Measurements from ENCODE around the gene ZC3H12C.

The ZC3H12C gene

GRCh38 chr11:110086892-110087309, 6.3 kb upstream of the ZC3H12C start:
- no peak overlapping the region for H3K4me3 ChIP-seq (ENCODE audit: insufficient read length, low read depth)
- H3K4me1 ChIP-seq (ENCODE audit: insufficient read depth, insufficient read length) = no peaks in the 10 kb centered on the region
- no peaks in the 10 kb centered on the region for H3K9me3 ChIP-seq (ENCODE audit: insufficient read depth, low read length)
- DNase-seq (ENCODE audit: low read depth, low spot score) = no peak
- H3K36me3 ChIP-seq (ENCODE audit: insufficient read depth, insufficient read length, low read length) = no peaks in the 10 kb centered on the region
- H3K9ac ChIP-seq (ENCODE audit: insufficient read length, low read depth) = no peak overlapping the region
- no peak for TF ChIP-seq ZNF274 (IDR thresholded peaks at IDR 0.05; ENCODE audit: low read depth, low read length)
- no peak for TF ChIP-seq SUZ12 (IDR thresholded peaks at IDR 0.05; ENCODE audit: extremely low read depth, insufficient read depth, insufficient read length)
- no peak for TF ChIP-seq YY1 (IDR thresholded peaks at IDR 0.05; ENCODE audit: insufficient read depth, insufficient read length)
- peaks cover 11% of the 10 kb centered on the region for H3K27me3 ChIP-seq (ENCODE audit: insufficient read depth, insufficient read length)

GRCh38 chr11:110087812-110088534, 5.2 kb upstream of the ZC3H12C start:
- Histone ChIP-seq H3K9me3 (ENCODE audit: insufficient read depth, low read length) (no peaks in the 10 kb centered on the region), H3K36me3 (ENCODE audit: insufficient read depth, insufficient read length, low read length) (no peaks in the 10 kb centered on the region), H3K4me3 (ENCODE audit: insufficient read length, low read depth) (no peak overlapping the region), H3K9ac (ENCODE audit: insufficient read length, low read depth) (no peak overlapping the region), H3K27me3 (ENCODE audit: insufficient read depth, insufficient read length) (peaks cover 12% of the 10 kb centered on the region), H3K4me1 (ENCODE audit: insufficient read depth, insufficient read length) (no peaks in the 10 kb centered on the region)
- no peak for DNase-seq (ENCODE audit: low read depth, low spot score)
- TF ChIP-seq SUZ12 (IDR thresholded peaks at IDR 0.05; ENCODE audit: extremely low read depth, insufficient read depth, insufficient read length) (no peak), YY1 (IDR thresholded peaks at IDR 0.05; ENCODE audit: insufficient read depth, insufficient read length) (no peak), ZNF274 (IDR thresholded peaks at IDR 0.05; ENCODE audit: low read depth, low read length) (no peak)

- DNase-seq (ENCODE audit: low read depth, low spot score) = no peak
- TF ChIP-seq ZNF274 (IDR thresholded peaks at IDR 0.05; ENCODE audit: low read depth, low read length) = no peak
- TF ChIP-seq SUZ12 (IDR thresholded peaks at IDR 0.05; ENCODE audit: extremely low read depth, insufficient read depth, insufficient read length) = no peak
- TF ChIP-seq YY1 (IDR thresholded peaks at IDR 0.05; ENCODE audit: insufficient read depth, insufficient read length) = no peak
- Histone ChIP-seq H3K9ac (ENCODE audit: insufficient read length, low read depth) (no peak overlapping the region), H3K4me3 (ENCODE audit: insufficient read length, low read depth) (no peak overlapping the region), H3K4me1 (ENCODE audit: insufficient read depth, insufficient read length) (no peaks in the 10 kb centered on the region), H3K9me3 (ENCODE audit: insufficient read depth, low read length) (no peaks in the 10 kb centered on the region), H3K27me3 (ENCODE audit: insufficient read depth, insufficient read length) (peaks cover 12% of the 10 kb centered on the region), H3K36me3 (ENCODE audit: insufficient read depth, insufficient read length, low read length) (no peaks in the 10 kb centered on the region)
Measured at GRCh38 chr11:110088535-110089344, 4.5 kb upstream of the ZC3H12C start.

GRCh38 chr11:110089617-110090282, 3.4 kb upstream of the ZC3H12C start:
- no peak overlapping the region for H3K4me3 ChIP-seq (ENCODE audit: insufficient read length, low read depth)

GRCh38 chr11:110090466-110091026, 2.6 kb upstream of the ZC3H12C start:
- Histone ChIP-seq H3K9ac (ENCODE audit: insufficient read length, low read depth) (no peak overlapping the region), H3K36me3 (ENCODE audit: insufficient read depth, insufficient read length, low read length) (no peaks in the 10 kb centered on the region), H3K27me3 (ENCODE audit: insufficient read depth, insufficient read length) (peaks cover 18% of the 10 kb centered on the region), H3K4me3 (ENCODE audit: insufficient read length, low read depth) (no peak overlapping the region), H3K9me3 (ENCODE audit: insufficient read depth, low read length) (no peaks in the 10 kb centered on the region), H3K4me1 (ENCODE audit: insufficient read depth, insufficient read length) (no peaks in the 10 kb centered on the region)
- no peak for DNase-seq (ENCODE audit: low read depth, low spot score)
- TF ChIP-seq SUZ12 (IDR thresholded peaks at IDR 0.05; ENCODE audit: extremely low read depth, insufficient read depth, insufficient read length) (no peak), ZNF274 (IDR thresholded peaks at IDR 0.05; ENCODE audit: low read depth, low read length) (no peak), YY1 (IDR thresholded peaks at IDR 0.05; ENCODE audit: insufficient read depth, insufficient read length) (no peak)

More at GRCh38 chr11:110089617-110090282, 3.4 kb upstream of the ZC3H12C start:
- DNase-seq (ENCODE audit: low read depth, low spot score) = no peak
- Histone ChIP-seq H3K9ac (ENCODE audit: insufficient read length, low read depth) (no peak overlapping the region), H3K36me3 (ENCODE audit: insufficient read depth, insufficient read length, low read length) (no peaks in the 10 kb centered on the region), H3K9me3 (ENCODE audit: insufficient read depth, low read length) (no peaks in the 10 kb centered on the region), H3K4me1 (ENCODE audit: insufficient read depth, insufficient read length) (no peaks in the 10 kb centered on the region), H3K27me3 (ENCODE audit: insufficient read depth, insufficient read length) (peaks cover 18% of the 10 kb centered on the region)
- TF ChIP-seq ZNF274 (IDR thresholded peaks at IDR 0.05; ENCODE audit: low read depth, low read length) (no peak), YY1 (IDR thresholded peaks at IDR 0.05; ENCODE audit: insufficient read depth, insufficient read length) (no peak), SUZ12 (IDR thresholded peaks at IDR 0.05; ENCODE audit: extremely low read depth, insufficient read depth, insufficient read length) (no peak)

GRCh38 chr11:110092111-110092514, 1.1 kb upstream of the ZC3H12C start:
- H3K9me3 ChIP-seq (ENCODE audit: insufficient read depth, low read length) = no peaks in the 10 kb centered on the region
- H3K9ac ChIP-seq (ENCODE audit: insufficient read length, low read depth) = peak overlapping the region; percentile 67
- no peaks in the 10 kb centered on the region for H3K36me3 ChIP-seq (ENCODE audit: insufficient read depth, insufficient read length, low read length)
- DNase-seq (ENCODE audit: low read depth, low spot score) = no peak
- H3K4me1 ChIP-seq (ENCODE audit: insufficient read depth, insufficient read length) = no peaks in the 10 kb centered on the region
- TF ChIP-seq YY1 (IDR thresholded peaks at IDR 0.05; ENCODE audit: insufficient read depth, insufficient read length) (no peak), SUZ12 (IDR thresholded peaks at IDR 0.05; ENCODE audit: extremely low read depth, insufficient read depth, insufficient read length) (no peak), ZNF274 (IDR thresholded peaks at IDR 0.05; ENCODE audit: low read depth, low read length) (no peak)
- H3K27me3 ChIP-seq (ENCODE audit: insufficient read depth, insufficient read length) = peaks cover 18% of the 10 kb centered on the region
- H3K4me3 ChIP-seq (ENCODE audit: insufficient read length, low read depth) = peak overlapping the region; percentile 49

Data from NT2/D1 (cell line).